GM13977 (cell line): ENCODE data around the gene DMRT2.

Experiments used
- DNase-seq: peaks from one replicate; pipeline ENCODE4 v3.0.0; 2012; ENCODE audit warnings: low spot score
- CTCF ChIP-seq: IDR thresholded peaks from 2 replicates; pipeline ENCODE4 v1.5.1; 2012; ENCODE audit warnings: mild to moderate bottlenecking, control low read depth; ENCODE audit not compliant: insufficient read depth; ENCODE audit errors: extremely low read depth, missing control alignments
- in situ Hi-C: fragments of 300-500 bp; cut with MboI; formaldehyde crosslinking; loops from one replicate; pipeline ENCODE4 v1.12.0; 2022; ENCODE audit warnings: low sequenced_read_pairs, low pct_unique_long_range_greater_than_20kb, mixed read lengths, inconsistent platforms; ENCODE audit not compliant: unreplicated experiment

The DMRT2 gene

GRCh38 chr9:1083325-1083913, 33.3 kb downstream of the DMRT2 start:
- no peak for DNase-seq
- in situ Hi-C loops, result no loop called here
- no peak for TF ChIP-seq CTCF

GRCh38 chr9:1085086-1085485, 34.9 kb downstream of the DMRT2 start:
- no peak for TF ChIP-seq CTCF
- DNase-seq, result no peak
- in situ Hi-C loops, result no loop called here

- in situ Hi-C loops, result no loop called here
- no peak for TF ChIP-seq CTCF
- no peak for DNase-seq
Measured at GRCh38 chr9:1086517-1086916, 36.4 kb downstream of the DMRT2 start.

GRCh38 chr9:1087120-1087881, 37.1 kb downstream of the DMRT2 start:
- in situ Hi-C loops, result no loop called here
- peak; percentile 39 for DNase-seq
- TF ChIP-seq CTCF, result no peak

GRCh38 chr9:1094749-1095148, 44.6 kb downstream of the DMRT2 start:
- no peak for TF ChIP-seq CTCF
- in situ Hi-C loops, result no loop called here

GRCh38 chr9:1096155-1096964, 46.2 kb downstream of the DMRT2 start:
- no peak for DNase-seq
- in situ Hi-C loops, result no loop called here
- TF ChIP-seq CTCF, result no peak

More at GRCh38 chr9:1094749-1095148, 44.6 kb downstream of the DMRT2 start:
- DNase-seq, result no peak
